NCI-H526 treated with DMSO at 0.1 percent for 48 hours (cell line): Measurements from ENCODE around the gene MUC3A.

ENCODE experiments used
- DNase-seq: peaks from one replicate; lab custom pipeline; 2025; lab: John Stamatoyannopoulos, UW

The MUC3A gene

DNA sequence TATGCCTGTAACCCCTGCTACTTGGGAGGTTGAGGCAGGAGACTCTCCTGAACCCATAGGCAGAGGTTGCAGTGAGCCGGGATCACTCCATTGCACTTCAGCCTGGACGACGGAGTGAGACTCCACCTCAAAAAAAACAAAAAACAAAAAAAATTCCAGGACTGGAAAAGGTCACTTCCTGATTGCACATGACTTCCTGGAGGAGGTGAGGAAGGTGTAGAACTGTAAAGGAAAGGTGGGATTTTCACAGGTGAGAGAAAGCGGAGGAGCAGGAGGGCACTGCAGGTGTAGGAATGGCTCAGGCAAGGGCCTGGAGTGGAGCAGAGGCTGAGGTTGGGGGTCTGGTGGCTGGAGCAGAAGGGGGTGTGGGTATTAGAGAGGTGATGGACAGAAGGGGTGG lies 3.2 kb upstream of the MUC3A start:
- DNase-seq, result no peak

DNA sequence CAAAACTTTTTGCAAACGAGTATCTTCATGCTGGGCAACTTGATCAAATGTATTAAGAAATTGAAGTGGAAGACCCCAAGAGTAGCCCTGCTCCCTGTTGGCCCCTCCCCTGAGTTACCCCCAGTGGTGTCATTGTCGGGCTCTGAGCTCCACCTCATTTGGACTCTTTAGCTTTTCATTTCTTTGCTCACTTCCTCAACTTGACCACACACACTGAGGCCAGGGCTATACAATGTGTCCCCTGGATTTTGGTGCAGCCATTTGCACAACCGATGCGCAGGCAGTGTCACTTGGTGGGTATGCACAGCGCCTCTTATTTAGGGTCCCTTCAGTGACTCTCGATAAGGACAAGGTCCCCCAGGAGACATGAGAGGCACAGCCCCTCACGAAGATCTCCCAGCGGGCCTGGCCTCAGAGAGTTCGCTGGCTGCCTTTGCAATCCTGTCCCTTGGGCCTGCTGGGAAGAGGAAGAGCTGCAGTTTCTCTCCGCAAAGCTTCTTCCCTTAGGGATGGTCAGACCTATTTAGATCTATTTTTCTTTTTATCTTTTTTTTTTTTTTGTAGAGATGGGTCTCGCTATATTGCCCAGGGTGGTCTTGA lies 2.5 kb upstream of the MUC3A start:
- no peak for DNase-seq

DNA sequence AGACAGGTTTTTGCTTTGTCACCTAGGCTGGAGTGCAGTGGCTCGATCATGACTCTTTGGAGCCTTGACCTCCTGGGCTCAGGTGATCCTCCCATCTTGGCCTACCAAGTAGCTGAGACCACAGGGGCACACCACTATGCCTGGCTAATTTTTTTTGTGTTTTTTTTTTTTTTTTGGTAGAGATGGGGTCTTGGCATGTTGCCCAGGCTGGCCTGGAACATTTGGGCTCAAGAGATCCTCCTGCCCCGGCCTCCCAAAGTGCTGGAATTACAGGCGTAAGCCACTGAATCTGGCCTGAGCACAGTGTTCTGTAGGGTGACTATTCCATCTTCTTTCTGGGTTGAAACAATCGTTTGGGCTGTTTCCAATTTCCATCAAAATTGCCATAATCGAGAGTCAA lies 1.5 kb upstream of the MUC3A start:
- no peak for DNase-seq

DNA sequence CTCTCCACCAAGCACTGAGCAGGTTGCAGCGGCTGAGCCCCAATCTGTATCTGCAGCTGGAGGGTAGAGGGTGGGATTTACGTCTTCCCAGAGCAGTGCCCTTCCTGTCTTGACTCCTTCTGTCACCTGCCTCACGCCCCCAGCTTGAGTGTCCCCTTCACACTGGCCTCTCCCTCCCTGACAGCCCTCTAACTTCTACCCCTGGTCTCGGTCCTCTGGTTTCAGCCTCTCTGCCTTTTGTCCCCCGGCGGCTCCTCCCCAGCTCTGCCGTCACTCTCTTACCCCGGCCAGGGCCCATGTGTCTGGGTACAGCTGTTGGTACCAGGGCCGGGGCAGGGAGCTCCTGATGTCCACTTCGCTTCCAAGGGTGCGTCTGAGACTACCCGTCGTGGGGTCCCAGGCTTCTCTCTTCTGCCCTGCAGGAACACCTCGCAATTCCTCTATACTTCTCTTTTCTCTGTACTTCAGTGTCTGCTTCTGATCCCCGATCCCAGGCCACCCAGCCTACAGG lies 654 bp downstream of the MUC3A start:
- DNase-seq, result no peak

DNA sequence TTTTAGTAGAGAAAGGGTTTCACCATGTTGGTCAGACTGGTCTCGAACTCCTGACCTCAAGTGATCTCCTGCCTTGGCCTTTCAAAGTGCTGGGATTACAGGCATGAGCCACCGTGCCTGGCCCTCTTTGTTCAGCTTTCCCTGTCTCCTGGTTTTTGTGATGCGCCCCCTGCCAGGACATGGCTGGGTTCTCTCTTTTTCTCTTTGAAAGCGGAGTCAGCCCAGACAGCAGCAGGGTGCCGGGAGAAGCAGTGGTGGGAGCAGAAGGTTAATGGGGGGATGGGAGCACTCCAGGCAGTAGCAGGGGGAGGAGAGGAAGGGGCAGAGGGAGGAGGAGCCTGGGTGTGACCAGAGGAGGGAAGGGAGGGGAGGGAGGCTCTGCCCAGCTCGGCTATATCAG lies 1.8 kb downstream of the MUC3A start:
- DNase-seq, result no peak

DNA sequence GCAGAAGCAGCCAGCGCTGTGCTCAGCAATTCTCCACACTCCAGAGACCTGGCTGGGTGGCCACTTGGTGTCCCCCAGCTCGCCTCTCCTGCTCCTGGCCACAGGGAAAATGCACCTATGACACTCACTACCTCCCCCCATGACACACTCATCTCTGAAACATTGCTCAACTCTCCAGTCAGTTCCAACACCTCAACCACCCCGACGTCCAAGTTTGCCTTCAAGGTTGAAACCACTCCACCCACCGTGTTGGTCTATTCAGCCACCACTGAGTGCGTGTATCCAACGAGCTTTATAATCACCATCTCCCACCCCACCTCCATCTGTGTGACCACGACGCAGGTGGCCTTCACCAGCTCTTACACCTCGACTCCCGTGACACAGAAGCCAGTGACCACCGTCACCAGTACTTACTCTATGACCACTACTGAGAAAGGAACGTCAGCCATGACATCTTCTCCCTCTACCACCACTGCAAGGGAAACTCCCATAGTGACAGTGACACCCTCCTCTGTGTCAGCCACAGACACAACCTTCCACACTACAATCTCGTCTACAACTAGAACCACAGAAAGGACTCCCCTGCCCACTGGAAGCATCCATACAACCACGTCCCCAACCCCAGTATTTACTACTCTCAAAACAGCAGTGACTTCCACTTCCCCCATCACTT lies 2.7 kb downstream of the MUC3A start:
- no peak for DNase-seq

DNA sequence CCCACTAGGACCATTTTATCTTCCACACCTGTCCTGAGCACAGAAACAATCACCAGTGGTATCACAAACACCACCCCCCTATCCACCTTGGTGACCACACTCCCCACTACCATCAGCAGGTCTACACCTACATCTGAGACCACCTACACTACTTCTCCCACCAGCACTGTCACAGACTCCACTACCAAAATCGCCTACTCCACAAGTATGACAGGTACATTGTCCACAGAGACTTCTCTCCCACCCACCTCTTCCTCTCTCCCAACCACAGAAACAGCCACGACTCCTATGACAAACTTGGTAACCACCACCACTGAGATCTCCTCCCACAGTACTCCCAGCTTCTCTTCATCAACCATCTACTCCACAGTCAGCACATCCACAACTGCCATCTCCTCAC lies 3.3 kb downstream of the MUC3A start:
- no peak for DNase-seq

DNA sequence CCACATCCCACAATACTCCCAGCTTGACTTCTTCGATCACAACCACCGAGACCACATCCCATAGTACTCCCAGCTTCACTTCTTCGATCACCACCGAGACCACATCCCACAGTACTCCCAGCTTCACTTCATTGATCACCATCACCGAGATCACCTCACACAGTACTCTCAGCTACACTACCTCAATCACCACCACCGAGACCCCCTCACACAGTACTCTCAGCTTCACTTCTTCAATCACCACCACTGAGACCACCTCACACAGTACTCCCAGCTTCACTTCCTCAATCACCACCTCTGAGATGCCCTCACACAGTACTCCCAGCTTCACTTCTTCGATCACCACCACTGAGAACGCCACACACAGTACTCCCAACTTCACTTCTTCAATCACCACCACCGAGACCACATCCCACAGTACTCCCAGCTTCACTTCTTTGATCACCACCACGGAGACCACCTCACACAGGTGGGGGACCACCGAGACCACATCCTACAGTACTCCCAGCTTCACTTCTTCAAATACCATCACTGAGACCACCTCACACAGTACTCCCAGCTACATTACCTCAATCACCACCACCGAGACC lies 8.6 kb downstream of the MUC3A start:
- DNase-seq, result no peak

DNA sequence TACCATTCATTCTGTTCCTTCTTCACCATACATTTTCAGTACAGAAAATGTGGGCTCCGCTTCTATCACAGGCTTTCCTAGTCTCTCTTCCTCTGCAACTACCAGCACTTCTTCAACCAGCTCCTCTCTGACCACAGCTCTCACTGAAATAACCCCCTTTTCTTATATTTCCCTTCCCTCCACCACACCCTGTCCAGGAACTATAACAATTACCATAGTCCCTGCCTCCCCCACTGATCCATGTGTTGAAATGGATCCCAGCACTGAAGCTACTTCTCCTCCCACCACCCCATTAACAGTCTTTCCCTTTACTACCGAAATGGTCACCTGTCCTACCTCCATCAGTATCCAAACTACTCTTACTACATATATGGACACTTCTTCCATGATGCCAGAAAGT lies 10.6 kb downstream of the MUC3A start:
- DNase-seq, result no peak

DNA sequence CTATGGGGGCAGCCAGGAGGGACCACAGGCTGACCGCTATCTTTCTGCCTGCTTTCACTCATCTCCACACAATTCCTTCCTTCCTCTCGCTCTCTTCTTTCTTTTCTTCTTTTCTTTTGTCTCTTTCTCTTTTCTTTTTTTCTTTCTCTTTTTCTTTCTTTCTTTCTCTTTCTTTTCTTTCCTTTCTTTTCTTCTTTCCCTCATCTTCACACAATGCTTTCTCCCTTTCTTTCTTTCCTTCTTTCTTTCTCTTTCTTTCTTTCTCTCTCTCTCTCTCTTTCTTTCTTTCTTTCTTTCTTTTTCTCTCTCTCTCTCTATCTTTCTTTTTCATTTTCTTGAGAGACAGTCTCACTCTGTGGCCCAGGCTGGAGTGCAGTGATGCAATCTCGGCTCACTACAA lies 13.2 kb downstream of the MUC3A start:
- no peak for DNase-seq

DNA sequence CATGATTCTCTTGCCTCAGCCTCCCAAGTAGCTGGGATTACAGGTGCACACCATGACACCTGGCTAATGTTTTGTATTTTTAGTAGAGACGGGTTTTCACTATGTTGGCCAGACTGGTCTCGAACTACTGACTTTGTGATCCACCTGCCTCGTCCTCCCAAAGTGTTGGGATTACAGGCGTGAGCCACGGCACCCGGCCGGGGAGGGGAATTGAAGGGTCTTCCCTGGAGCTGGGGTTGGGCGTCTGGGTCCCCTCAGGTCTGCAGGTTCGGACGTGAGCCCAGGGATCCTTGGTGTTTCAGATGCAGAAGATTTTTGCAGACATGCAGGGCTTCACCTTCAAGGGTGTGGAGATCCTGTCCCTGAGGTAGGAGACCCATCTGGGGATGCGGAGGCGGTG lies 14.1 kb downstream of the MUC3A start:
- no peak for DNase-seq

DNA sequence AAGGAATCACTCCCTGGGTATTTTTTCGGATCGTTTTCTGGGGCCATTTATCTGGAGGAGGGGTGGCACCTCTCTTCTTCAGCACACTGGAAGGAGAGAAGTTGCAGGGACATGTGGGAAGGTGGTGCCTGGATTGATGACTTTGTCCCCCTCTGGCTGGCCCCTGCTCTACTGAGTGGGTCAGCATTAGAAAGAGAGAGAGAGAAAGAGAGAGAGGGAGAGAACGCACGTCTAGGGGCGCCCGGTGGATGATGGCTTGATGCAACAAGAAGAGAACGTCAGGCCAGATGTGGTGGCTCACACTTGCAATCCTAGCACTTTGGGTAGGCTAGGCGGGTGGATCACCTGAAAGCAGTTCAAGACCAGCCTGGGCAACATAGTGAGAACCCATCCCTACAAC lies 14.5 kb downstream of the MUC3A start:
- no peak for DNase-seq

DNA sequence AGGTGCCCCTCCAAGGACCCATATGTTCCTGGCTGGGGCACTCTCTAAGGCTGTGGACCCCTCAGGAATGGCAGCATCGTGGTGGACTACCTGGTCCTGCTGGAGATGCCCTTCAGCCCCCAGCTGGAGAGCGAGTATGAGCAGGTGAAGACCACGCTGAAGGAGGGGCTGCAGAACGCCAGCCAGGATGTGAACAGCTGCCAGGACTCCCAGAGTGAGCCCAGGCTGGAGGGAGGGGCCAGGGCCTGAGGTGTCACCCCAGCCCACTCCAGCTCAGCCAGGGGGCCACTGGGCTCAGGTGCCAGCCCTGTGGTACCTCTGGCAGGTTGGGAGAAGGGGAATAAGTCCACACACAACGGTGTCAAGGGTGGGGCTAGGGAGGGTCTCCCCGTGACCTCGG lies 15.3 kb downstream of the MUC3A start:
- no peak for DNase-seq

DNA sequence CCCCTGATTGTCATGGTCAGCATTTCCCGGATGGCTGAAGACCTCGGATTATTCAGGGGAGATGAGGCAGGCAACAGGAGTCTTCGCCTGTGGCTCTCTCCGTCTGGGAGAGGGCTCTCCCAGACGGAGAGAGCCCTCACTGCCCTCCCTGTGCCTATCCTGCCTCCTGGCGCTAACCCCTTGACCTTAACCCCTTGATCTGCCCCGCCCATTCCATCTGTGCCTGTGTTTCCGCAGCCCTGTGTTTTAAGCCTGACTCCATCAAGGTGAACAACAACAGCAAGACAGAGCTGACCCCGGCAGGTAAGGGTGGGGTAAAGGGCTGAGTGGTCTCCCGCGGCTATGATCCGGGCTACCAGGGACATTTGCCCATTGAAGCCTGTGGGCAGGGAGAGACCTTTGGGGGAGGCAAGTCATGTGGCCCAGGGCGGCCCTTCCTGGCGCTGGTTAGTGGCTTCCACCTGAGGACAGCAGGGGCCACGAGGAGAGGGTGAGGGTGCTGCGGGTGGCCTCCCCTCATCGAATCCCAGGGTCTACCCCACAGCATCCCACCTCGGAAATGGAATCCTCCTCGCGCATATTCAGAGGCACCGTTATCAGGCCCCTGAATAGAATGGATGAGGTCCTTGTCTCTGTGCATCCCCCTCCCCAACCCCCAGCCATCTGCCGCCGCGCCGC lies 15.8 kb downstream of the MUC3A start:
- no peak for DNase-seq

DNA sequence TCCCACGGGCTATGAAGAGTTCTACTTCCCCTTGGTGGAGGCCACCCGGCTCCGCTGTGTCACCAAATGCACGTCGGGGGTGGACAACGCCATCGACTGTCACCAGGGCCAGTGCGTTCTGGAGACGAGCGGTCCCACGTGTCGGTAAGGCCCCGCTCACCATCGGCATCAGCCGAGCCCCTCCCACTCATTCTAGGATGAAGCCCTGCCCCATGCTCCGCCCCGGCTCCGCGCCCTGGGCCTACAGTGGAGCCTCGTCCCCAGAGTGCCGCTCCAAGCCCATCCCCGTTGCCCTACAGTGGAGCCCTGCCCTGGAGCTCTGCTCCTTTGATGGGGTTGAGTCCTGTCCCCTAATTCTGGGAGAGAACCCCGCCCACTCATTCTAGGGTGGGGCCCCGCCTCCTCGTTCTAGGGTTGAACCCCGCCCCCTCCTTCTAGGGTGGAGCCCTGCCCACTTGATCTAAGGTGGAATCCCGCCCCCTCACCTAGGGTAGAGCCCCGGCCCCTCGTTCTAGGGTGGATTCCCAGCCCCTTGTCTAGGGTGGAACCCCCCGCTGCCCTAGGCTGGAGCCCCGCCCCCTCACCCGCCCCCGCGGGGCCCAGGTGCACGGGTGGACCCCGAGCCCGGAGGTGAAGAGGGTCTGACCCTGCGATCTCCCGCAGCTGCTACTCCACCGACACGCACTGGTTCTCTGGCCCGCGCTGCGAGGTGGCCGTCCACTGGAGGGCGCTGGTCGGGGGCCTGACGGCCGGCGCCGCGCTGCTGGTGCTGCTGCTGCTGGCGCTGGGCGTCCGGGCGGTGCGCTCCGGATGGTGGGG lies 16.6 kb downstream of the MUC3A start:
- DNase-seq, result no peak

DNA sequence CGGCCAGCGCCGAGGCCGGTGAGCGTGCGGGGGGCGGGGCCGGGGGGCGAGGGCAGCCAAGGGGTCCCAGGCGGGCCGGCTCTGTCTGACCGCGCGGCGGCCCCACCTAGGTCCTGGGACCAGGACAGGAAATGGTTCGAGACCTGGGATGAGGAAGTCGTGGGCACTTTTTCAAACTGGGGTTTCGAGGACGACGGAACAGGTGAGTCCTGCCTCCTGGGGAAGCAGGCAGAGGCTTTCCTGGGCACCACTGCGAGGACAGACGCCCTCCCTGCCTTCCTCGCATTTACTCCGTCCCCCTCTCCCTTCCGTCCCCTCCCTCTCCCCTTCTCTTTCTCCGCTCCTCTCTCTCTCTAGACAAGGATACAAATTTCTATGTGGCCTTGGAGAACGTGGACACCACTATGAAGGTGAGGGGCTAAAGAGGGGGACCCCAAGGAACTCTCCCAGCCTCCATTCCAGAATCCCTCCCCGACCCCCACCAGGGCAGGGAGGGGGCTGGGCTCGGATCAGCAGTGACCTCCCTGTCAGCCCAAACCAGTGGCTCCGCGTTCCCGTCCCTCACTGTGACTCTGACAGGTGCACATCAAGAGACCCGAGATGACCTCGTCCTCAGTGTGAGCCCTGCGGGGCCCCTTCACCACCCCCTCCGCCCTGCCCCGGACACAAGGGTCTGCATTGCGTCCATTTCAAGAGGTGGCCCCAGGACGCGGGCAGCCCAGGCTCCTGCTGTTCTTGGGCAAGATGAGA lies 17.4 kb downstream of the MUC3A start:
- no peak for DNase-seq

DNA sequence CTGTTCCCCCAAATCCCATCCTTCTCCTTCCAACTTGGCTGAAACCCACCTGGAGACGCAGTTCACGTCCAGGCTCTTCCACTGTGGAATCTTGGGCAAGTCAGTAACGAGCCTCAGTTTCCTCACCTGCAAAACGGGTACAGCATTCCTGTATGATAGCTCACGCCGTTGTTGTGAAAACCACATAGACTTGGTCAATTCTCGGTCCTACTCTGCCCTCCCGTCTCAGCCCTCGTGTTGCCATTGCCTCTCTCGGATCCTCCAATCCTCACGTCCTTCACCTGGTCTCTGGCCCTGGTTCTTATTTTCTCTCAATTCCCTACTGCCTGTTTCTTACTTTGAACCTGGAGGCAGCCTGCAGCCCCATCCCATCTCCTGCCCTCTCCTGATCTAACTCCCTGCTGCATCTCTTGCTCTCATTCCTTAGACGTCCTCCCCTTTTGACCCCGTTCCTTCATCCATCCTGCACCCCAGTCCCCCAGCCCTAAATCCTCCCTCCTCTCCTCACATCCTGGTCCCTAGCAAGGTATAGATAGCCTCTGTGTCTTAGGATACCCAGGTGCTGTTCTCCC lies 18.0 kb downstream of the MUC3A start:
- DNase-seq, result no peak

DNA sequence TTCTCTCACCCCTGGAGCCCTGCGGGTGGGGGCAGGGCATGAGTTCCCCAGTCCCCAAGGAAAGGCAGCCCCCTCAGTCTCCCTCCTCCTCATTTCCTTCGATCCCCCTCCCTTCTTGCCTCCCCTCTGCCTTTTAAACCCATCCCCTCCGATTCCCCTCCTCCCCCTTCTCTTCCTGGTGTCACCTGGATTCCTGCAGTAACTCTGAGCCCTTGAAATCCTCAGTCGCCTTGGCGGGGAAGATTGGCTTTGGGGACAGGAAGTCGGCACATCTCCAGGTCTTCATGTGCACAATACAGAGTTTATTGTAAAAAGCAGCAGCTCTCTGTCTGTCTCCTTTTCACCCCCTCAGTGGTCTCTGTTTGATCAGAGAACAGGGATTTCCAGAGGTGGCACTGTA lies 18.7 kb downstream of the MUC3A start:
- no peak for DNase-seq

DNA sequence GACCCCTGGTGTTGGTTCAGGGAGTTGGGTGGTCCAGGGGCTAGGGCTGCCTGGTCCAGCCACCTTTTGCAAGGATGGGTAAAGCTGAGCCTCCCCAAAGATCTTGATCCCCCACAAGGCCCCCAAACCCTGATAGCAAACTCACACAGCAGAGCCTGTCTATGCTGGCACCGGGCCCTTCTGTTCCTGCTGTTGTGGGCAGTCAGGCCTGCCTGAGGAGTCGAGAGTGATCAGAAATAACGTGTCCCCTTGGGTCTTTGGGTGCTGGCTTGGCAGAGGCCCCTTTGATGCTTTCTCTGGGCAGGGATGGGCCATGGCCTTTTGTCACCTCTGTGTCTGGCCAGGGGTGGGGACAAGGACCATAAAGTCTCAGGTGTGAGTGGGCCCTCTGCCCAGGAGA lies 19.3 kb downstream of the MUC3A start:
- no peak for DNase-seq

DNA sequence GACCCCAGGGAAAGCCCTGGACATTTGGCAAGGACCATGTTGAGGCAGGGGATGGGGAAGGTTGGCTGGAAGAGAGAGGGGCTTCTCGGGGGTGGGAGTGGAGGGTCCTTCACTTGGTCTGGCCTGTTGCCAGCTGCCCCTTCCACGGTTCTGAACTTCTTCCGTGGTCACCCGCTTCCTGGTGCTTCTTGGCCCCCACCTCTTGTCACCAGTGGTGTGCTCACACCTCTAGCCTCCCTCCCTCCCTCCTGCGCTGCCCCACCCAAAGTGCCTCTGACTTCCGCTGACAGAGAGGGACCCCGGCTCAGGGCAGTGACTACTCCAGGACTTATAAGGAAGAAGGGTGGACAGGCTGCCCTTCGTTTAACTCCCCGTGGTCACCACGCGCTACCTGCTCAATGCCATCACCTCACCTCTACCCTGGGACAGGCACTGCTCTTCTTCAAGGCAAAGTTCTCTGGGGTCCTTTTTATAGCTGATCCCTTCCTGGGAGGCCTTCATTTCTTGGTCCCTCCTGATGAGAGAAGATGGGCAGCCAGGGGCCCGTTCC lies 19.8 kb downstream of the MUC3A start, which contains the start of gene MUC12:
Gene MUC12, plus strand, starts transcription at position 500 of the 550 bp plus-strand sequence. CDS start 58 bp downstream, outside the sequence.
- no peak for DNase-seq
